GM21360 (cell line): ENCODE data around the gene GABRR1.
"Not testable (repeated sequence)": the region's sequence is repeated elsewhere in the genome, so short reads cannot be mapped to it uniquely, and the experiment has no call there.

Experiments used
- ATAC-seq: cut with Tn5 transposase; IDR thresholded peaks from one replicate; pipeline ENCODE4 v1.9.1; 2021; ENCODE audit warnings: mild to moderate bottlenecking, moderate library complexity; ENCODE audit not compliant: unreplicated experiment

Gene GABRR1

DNA sequence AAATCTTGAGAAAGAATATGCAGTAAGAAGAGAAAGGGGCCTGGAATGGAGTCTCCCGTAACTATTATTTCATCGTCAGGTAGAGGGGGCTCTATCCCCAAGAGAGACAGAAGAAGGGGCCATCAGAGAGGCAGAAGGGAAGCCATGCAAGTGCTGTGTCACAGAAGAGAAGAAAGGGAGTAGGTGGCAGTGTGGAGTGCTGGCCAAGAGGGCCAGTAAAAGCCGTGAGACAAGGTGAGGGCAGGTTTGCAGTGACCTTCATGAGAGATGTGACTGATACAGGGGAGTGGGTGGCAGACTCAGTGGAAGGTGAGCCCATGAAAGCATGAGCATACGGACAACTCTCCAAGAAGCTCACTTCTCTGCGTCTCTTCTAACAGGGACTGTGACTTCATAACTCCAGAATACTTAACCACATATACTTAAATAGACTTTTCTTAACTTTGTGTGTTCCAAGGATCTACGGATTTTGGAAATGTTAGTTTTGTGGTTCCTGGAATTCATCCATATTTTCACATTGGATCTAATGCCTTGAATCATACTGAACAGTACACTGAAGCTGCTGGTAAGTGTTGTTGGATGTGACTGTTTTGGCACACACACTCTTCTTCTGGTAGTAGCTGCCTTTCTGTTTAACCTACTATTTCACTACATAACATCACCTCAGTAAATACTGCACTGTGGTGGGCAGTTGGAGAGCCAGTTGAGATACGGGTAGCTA, 55.7 kb downstream of the GABRR1 start:
- ATAC-seq, result no peak

DNA sequence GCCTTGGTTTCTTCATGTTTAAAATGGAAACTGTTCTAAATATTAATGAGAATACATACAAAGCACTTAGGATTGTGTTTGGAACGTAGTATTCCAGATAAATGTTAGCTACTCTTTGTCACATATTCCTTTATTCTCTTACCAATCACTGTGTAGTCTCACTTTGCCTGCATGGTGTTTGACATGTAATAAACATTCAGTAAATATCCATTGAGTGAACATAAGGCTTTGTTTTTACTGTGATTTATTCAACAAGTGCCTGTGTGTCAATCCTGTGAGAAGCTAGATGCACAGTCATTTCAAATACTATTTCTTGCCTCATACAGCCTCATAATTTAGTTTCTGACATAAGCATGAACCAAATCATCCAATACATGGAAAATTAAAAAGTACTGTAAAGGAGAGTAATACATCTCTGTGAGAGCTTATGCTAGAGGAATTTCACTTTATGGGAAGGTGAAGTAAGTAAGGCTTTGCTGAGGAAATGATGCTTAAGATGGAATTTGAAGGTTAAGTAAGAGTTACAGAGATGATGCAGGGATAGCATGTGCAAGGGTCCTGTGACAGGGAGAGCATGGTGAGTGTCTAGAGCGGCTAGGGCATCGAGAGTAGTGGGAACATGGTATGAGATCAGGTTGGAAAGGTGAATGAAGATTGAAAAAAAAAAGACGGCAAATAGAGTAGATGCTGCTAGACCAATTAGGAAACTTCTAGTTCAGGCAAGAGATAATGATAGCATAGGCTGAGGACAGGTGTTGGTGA, 56.6 kb downstream of the GABRR1 start:
- no peak for ATAC-seq

DNA sequence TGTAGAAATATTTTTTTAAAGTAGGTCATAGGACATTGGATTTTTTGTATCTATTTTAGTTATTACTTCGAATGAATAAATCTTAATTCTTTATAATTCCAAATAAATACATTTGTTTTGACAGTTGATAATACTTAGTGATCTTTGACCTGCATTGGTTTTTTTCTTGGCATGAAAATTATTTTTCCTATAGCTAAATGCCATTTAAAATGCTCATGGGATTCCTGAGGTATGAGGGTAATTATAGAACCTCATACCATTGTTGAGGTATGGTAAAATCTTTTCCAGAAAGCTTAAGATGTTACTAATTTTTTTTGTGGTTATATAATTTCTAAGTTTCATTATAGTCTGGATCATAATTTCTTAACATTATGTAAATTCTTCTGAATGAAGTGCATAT, 63.0 kb downstream of the GABRR1 start:
- no peak for ATAC-seq

DNA sequence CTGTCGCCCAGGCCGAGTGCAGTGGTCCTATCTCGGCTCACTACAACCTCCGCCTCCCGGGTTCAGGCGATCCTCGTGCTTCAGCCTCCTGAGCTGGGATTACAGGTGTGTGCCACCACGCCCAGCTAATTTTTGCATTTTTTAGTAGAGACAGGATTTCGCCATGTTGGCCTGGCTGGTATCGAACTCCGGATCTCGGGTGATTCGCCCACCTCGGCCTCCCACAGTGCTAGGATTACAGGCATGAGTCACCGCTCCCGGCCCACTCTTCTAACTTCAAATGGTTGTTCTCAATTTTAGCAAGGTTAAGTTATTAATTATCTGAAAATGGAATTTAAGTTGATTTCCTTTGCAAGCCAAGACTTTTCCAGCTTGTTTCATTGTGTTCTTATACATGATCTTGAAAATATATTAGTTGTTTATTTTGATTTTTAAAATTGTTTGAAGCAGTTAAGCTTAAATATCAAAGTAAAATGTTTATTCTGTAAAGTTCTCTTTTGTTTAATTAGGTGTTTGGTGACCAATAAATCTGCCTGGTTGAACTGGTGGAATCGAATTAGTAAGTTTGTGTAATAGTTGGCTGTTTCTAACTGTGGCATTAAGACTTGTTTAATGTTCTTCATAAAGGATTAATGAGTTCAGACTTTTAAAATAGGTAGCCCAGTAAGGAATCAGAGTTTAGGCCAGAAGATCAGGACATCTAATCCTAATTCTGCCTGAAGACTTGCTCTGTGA, 69.0 kb downstream of the GABRR1 start:
- ATAC-seq, result no peak

DNA sequence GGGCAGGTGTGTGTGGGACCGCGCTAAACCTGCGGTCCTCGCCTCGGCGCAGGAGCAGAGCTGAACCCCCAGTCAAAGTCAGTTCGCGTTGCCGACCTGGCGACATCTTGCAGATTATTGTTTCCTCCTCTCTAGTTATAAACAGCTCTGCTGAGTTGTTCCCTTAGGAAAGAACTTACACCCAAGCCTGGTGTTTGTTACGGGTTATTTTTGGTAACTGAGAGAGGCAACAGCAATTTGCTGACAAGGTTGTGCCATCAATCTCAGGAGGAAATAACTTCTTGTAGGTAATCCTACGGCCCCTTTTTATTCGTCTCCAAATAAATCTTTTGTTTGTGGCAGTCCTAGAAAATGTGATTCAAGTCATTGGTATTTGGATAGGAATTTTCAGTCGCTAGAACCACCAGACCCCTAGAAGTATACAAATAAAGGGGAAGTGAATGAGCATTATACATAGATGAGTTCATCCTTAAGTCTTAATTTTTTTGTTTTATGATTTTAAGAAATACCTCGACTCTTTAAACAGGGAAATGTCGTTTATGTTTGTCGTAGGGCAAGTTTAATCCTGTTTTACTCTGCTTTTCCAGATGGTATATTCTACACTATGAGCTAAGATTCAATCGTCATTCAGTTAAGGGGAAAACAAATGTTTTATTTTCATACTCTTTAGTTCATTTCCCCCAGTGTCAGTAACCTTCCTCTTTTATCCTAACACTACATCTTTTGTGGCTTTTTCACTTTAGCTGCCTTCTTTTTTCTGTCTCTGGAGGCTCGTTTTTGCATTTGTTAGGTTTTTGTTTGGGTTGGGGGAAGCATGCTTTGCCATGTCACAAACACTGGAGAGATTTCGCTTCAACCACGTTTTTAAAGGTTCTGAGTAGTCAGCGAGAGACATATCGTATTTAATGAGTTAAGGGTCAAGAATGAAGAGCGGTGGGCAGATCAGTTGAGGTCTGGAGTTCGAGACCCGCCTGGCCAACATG, 70.1 kb downstream of the GABRR1 start:
- peak; percentile 34 for ATAC-seq

DNA sequence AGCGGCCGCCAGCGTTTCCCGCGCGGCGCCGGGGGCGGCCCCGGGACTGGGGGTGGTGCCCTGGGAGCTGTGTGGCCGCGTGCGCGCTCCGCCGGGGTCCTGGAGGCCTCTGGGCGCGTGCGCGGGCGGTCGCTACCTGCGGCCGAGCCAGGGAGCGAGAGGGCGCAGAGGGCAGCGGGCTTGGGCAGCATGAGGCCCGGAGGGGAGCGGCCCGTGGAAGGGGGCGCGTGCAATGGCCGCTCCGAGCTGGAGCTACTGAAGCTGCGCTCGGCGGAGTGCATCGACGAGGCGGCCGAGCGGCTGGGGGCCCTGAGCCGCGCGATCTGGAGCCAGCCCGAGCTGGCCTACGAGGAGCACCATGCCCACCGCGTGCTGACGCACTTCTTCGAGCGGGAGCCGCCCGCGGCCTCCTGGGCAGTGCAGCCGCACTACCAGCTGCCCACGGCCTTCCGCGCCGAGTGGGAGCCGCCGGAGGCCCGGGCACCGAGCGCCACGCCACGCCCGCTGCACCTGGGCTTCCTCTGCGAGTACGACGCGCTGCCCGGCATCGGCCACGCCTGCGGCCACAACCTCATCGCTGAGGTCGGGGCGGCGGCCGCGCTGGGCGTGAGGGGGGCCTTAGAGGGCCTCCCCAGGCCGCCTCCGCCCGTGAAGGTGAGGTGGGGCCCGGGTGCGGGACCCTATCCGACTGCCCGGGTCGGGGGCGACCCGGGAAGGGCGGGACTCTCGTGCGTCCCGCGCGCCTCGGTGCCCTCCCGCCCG, 71.0 kb downstream of the GABRR1 start, which contains the start of gene PM20D2:
Gene PM20D2, plus strand, starts transcription at position 100 of the 762 bp plus-strand sequence. Its CDS starts 90 bp downstream, at position 190.
- peak; percentile 63 for ATAC-seq

DNA sequence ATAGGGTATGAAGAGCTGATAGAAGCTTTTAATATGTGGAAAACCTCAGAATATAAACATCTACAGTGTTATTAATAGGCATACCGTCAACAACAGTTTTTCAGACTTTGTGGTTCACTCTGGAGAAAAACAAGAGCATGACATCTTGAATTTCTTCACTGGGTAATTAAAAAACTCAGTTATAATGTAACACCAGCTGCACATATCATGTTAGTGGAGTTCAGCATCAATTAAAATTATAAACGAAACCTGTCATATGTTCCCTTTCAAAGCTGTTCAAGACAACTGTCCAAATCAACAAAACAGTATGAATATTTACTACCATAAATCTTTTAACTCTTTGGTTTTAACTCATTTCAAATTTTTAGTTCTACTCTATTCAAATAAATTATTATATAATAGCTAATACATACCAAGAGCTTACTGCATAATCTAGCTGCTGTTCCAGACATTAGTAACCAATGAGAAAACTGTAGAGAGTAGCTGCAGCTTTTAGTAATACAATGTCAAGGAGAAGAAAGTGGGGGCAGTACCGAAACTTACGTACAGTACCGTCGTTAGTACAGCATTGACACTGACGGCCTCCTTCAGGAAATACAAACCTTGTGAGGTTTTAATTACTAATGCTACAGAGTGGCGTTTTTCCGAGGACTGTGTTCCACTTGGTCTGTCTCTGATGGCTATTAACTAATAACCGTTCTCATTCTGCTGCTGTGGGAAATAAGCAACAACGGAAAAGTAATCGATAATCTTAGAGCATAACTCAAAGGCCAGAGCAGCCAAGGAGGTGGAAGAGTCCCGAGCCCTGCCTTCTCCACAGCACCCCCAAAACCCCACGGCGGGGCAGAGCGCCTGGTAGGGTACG, 71.8 kb downstream of the GABRR1 start:
- peak; percentile 57 for ATAC-seq

DNA sequence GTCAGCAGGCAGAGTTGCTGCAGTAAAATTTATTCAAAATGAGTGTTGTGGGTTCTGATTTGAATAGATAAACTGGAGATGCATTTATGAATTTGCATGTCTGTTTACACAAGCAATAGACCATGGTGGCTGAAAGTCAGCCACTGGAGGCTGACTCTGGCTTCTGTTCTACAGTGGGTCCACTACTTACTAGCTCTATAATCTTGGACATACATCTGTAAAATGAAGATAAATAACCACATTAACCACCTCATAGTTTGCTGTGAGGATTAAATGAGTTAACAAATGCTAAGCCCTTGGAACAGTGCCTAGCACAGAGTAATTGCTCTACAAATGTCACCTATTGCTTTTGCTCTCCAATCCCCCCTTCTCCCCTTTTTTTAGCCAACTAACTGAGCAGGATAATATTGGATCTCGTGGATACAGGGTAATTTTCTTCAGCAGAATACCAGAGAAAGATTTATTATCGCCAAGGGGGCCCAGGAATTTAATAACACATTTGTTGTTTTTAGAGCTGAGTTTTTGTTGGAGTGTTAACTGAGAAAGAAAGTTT, 72.7 kb downstream of the GABRR1 start:
- peak; percentile 37 for ATAC-seq

DNA sequence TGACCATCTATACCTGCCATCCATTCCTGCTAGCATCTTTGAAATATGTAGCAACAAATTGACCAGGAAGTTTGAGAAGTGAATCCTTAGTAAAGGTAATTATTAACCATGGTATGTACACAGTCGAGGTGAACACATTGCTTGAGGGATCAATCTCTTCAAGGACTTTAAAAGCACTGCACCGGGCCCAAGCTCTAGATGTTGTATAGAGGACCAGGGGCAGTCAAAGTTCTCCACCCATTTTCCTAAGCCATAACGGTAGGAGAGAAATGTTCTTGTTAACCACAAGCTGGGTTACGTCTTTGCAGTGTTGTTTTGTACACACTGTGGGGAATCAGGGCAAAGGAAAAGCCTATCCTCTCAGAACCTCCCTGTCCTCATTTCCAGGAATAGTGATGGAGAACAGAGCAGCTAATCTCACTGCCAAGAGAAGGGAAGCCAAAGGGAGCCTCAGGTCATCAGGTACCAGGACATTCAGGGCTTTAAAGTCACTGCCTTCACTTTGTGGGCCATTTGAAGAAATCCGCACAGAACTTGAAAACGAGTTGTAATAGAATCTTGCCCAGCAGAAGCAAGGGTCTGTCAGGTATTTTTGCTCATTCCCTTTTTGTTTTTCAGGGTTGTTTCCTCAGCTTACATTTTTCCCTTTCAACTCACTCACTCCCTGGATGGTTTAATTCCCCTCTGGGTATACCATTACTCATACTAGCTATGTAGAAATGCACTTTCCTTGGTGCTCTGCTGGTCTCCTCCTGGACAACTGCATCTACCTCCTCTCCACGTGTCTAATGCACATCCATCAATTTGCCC, 76.6 kb downstream of the GABRR1 start:
- no peak for ATAC-seq

DNA sequence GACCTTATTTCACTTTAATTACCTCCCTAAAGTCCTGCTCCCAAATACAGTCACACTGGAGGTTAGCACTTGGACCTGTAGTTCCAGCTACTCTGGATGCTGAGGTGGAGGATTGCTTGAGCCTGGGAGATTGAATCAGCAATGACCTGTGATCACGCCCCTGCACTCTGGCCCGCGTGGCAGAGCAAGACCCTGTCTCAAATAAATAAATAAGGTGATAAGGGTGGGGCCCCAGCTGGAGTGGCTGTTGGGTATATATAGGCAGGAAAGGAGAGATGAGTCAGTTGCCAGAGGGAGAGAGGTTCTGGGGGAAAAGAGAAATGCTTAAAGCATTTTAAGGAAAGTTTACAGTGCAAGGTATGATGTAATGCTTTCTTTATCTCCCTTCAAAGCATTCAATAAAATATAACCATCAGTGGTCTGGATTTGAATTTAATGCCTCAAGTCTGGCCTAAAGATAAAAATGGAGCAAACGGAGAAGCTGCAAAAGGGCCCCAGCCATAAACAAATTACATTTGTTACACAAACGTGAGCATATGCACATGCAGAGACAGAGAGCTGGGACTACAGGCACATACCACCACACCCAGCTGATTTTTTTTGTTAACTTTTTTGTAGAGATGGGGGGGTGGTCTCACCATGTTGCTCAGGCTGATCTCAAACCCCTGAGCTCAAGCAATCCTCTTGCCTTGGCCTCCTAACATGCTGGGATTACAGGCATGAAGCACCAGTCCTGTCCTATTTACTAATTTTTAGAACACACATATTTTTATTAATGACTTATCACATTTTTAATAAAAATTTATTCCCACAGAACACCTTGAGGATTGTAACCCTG, 77.4 kb downstream of the GABRR1 start:
- no peak for ATAC-seq

DNA sequence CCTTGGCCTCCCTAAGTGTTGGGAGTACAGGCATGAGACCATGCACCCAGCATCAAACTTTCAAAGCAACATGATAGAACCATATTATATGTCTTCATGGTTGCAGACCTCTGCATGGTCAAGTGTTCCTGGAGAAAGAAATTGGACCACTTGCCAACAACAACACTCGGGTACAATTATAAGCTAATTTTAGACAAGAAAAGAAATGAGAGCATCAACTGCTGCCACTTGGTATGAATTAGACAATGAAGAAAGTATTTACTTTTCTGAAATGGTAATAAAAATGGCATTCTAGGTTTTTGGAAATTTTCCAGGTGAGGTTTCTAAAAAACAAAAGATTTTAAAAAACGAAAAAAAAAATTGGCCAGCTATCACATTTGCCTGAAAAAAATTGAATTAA, 79.0 kb downstream of the GABRR1 start:
- ATAC-seq, result no peak

DNA sequence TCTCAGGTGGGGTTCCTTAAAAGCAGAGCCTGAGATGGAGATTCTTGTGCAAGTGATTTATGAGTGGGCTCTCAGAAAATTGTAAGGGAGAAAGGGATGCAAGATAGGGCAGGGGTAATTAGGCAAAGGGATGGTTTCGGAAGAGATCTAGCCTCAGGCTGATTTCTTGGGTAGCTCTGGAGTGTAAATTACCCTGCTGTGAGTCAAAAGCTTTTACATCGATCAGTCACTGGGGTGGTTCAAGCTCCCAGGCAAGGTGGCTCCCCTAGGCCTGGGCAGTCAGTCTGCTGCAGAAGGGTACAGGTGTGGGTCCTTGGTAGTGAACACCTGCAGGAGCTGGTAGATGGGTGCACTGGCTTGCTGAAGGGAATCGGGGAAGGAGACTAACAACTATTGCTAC, 82.4 kb downstream of the GABRR1 start:
- ATAC-seq, result no peak

DNA sequence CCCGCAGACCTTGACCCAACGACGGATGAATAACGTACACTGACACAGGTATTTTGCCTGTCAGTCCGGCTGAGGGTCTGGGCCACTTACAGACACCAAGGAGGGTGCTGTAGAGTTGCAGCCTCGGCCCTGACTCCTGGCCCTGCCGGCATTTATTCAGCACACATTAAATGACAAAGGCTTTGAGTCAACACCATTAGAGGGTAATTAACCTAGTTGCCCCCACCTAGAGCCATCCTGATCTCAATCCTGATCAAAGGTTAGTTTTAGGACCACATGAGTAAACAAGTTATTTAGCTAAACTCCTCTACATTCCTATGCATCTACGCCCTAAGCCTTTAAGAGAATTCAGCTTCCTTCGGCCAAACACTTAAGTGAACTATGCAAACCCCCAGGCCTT, 83.2 kb downstream of the GABRR1 start:
- no peak for ATAC-seq

DNA sequence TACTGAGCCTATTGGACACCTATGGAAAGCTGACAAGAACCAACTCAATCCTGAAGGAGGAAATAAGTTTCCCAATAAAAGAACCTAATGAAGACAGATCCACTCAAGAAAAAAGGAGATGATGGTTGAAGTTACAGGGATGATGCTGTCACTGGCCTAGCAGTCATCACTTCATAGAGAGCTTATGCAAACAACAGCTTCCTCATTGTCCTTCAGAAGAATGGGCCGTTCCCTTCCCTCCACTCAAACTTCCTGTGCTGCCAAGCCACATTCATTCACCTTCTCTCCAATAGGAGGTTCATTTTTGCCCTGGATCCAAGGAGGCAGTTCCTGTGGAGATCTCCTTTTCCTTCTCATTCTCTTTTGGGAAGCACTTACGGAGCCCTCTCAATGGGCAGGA, 85.1 kb downstream of the GABRR1 start:
- ATAC-seq, result no peak

DNA sequence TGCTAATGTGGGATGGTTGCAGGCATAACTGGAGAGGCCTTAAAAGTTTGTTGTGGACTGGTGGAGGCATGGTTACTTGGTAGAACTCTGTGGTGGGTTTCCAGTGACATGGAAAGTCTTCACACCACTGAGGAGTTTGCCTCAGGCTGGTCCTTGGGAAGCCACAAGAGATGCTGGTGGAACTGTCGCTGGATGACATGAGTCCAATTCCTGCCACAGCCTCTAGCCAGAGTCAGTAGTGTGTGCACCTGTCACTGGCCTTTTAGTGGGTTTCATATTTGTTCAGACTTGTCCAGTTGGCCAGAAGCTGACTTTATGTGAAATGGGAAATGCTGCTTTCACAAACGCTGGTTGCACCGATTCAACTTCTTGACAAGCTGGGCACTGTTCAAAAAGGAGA, 85.6 kb downstream of the GABRR1 start:
- ATAC-seq, result no peak

DNA sequence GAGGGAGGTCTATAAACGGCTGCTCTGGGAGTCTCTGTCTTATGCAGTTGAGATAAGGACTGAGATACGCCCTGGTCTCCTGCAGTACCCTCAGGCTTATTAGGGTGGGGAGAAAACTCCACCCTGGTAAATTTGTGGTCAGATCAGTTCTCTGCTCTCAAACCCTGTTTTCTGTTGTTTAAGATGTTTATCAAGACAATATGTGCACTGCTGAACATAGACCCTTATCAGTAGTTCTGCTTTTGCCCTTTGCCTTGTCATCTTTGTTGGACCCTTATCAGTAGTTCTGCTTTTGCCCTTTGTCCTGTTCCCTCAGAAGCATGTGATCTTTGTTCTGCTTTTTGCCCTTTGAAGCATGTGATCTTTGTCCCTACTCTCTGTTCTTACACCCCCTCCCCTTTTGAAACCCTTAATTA, 88.9 kb downstream of the GABRR1 start:
- ATAC-seq, result not testable (repeated sequence)
